ENCODE results near the gene MOCS1.

Gene MOCS1

DNA sequence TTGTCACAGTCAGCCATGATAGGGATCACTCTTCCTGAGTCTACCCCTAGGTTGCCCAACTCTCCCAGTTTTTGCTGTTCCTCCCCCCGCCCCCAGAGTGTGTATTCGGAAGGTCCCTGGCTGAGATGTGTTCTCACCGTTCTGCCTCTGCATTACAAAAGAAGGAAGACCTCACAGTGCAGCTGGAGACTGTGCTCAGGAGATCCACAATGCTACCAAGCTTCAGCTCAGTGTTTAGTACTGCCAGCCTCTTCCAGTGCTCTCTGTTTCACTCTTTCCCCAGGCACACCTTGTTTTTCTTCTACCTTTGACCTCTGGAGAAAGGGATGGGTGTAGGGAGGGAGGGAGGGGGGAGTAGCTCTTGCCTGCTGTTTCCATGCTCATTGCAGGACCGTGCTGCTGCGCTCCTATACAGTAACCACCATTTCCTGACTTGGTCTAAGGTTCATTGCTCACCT, 13.4 kb upstream of the MOCS1 start:
- DNase-seq, result no peak

DNA sequence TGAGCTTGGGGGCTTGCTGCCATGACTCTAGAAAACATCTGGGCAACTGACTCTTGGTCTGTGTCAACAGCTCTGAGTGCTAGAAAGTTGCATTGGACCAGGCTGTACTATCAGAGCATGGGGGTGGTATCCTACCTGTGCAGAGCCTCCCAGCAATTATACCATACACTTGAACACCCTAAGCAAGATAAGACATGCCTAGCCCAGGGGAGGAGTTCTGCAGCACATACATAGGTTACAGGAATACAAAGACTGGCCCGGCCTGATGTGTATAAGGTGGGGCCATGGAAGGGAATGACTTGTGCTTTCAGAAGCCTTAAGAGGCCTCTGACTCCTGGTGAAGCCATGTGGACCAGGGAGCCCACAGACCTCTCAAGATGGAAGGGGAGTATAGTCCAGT, 11.4 kb upstream of the MOCS1 start:
- no peak for DNase-seq

DNA sequence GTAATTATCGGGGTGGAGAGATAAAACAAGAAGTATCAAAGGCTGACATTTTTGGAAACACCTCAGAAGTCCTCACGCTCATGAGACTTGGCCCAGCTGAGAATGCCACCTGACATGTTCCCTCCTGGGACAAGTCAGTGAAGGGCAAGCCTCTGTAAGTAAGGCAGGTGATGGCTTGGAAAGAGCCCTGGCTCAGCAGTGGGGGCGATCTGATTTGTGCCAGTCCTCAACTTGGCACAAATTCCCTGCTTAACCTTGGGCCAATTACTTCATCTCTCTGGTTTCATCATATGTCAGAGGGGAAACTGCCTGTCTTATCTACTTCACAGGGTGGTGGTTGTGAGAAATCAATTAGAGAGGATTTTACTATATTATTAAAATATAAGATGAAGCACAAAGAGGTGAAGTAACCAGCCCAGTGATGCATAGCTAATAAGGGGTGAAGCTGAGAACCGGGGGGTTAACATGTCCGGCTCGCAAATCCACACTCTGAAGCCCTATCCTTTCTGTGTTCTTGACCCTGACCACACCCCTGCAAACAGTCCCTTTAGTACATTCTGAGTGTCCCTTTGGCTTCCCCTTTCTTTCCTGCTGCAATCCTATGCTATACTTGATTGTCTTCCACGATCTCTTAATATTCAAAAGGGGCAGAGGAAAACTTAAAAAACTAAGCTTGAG, 8.8 kb upstream of the MOCS1 start:
- no peak for DNase-seq

DNA sequence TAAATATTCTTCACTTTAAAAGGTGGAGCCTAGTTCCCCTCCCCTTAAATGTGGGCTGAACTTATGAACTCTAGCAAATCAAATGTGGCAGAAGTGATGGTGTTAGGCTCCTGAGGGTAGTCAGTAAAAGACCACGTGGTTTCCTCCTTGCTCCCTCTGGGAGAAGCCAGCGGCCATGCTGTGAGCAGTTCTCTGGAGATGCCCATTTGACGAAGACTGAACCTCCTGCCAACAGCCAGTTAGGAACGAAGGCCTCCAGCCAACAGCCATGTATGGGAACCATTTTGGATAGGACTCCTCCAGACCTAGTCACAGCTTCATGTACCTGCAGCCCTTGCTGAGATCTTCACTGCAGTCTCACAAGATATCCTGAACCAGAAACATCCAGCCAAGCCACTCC, 7.6 kb upstream of the MOCS1 start:
- DNase-seq, result no peak

DNA sequence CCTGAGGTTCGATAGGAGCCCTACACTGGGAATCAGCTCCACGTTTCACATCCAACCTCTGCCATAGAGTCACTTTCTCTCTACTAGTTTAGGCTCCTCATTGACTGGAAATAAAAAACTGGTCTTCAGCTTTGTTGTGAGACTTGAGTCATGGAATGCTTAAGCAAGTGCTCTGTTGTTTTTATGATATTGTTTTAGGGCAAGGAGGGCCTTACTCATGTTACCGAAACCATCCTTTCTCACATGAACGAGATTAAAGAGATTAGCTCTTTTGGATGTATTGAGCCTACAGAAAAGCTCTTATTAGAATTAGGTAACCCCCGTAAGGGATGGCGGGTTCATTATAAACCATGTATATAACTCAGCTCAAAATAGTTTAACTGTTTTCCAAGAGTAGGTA, 6.9 kb upstream of the MOCS1 start:
- DNase-seq, result no peak

DNA sequence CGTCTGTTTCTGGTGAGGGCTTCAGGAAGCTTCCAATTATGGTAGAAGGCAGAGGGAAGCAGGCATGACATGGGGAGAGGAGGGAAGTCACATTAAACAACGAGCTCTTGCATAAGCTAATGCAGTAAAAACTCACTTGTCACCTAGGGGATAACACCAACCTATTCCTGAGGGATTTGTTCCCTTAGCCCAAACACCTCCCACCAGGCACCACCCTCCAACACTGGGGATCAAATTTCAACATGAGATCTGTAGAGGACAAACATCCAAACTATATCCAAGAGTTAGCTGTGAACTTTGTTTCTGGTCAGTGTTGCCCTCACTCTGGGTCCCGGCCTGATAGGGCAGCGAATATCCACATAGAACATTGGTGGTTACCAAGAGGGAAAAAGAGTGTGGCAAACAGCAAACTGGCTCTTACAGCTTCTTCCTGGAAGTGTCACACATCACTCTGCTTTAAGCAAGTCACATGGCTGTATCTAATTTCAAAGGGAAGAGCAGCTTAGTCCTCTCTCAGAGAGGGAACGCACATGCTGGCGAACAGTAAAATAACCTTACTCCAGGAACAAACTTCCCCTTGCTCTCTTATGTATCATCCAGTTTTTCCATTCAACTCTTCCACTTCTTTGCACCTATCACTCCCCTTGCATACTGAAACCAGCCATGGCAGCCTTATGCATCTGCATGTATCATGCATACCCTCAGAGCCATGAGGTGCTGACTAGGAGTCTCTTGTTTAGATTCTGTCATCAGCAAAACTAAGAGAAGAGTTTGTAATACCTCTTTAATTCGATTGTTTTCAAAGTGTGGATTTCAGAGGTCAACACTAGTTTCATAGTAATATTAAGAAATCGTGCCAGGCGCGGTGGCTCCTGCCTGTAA, 4.8 kb upstream of the MOCS1 start:
- DNase-seq, result no peak

DNA sequence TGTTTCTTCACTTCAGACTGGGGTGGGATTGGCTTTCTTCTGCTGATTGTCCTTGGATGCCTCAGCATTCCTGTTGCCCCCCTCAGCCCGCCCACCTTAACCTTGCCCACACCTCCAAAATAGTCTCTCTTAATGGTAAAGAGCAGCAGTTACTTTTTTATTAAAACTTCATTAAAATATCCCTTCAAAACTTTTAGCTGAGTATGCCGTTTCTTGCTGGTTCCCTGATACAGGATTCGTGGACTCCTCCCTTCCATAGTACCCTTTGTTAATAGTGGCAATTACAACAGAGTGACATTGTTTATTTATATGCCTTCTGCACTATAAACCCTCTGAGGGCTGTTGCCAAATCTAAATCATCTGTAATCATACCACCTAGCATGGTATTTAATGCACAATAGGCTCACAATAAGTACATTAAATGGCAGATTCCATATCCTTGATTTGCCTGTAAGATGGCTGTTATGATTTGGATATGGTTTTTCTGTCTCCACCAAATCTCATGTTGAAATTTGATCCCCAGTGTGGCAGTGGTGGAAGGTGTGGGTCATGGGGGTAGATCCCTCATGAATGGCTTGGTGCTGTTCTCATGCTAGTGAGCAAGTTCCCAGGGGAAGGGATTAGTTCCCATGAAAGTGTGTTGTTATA, 3.5 kb upstream of the MOCS1 start:
- DNase-seq, result no peak

DNA sequence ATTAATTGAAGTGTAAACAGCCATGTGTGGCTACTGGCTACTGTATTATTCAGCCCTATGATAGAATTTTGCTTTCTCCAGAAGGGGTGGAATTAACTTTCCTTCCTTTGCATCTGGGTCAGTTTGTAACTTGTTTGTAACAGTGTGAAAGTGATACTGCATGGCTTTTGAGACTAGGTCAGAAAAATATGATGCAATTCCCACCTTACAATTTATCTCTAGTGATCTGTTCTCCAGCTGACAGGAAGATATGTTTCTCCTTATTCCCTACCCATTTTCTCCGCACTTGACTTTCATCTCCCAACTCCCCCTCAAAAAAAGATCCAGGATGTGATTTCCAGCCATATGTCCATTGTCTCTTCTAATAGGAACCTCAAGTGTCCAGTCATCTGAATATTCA, 2.6 kb upstream of the MOCS1 start:
- no peak for DNase-seq

DNA sequence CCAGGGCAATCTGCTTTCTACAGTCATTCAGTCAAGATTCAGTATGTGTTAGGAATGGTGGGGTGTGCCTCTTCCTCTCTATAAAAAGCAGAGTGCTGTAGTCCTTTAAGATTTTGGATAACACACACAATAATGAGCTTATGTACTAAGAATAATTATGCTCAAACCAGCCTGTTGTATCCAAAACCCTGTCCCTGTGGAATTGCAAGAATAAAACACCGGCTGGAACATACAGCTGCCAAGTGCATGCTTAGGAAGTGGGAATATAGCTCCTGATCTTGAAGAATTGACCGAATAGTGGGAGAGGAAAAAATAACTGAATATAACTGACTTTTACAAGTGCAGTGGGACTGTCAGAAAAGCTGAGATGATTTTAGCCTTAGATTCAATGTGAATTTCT, 979 bp upstream of the MOCS1 start:
- DNase-seq, result no peak

DNA sequence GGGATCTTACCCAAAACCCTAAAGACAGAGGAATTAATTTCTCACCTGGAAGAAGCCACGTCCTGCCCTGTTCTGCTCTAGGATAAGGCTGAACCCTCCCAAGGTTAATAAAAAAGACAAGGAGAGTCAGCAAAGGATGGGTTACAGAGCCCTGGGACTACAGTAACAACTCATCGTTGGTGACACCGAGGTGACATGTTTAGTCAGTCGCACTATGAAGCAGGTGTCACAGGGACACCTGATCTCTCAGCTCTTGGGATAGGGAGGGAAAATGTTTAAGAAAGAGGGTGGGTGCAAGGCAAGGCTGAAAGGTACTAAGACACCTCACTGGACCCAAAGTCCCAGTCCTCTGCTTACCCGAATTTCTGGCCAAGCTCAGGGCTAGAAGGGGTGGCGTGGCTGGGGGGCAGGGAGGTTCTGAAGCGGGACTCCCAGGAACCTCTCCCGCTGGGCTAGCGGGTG, 562 bp downstream of the MOCS1 start:
- no peak for DNase-seq

DNA sequence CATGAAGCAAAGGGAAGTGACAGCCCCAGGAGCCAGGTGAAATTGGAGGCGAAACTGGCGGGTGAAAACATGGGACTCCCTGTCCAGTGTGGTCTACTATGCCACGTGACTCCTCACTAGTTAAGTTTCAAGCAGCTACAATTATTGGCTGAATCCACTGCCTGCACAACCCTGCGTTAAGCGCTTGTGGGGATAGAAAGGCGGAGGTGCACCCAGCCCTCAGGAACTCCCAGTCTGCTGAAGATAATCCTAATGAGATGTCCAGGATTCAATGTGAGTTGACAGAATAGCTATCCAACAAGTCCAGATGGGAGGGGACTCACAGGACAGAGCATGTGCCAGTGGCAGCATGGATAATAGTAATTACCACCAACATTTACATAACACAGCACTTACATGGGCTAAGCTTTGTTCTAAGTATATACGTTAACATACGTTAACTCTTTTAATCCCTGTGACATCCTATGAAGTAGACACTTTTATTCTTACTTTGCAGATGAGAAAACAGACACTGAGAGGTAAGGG, 1.8 kb downstream of the MOCS1 start:
- DNase-seq, result no peak

DNA sequence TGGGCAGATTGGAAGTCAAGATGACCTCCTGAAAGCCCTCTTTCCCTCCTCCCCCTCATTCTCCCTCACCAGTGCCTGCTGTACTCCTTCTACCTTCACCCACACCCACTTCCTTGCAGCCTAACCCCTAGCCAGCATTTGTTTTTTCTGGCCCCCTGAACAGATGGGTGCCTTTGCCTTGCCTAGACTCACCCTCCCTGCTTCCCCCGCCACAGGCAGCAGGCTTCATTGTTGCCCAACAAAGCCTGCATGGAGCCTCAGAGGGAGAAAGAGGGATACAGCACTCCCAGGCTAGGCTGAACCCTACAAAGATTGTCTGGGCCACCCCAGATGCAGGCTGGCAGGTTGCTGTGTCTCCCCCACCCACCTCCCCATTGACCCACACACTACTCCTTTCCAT, 2.7 kb downstream of the MOCS1 start:
- DNase-seq, result no peak

DNA sequence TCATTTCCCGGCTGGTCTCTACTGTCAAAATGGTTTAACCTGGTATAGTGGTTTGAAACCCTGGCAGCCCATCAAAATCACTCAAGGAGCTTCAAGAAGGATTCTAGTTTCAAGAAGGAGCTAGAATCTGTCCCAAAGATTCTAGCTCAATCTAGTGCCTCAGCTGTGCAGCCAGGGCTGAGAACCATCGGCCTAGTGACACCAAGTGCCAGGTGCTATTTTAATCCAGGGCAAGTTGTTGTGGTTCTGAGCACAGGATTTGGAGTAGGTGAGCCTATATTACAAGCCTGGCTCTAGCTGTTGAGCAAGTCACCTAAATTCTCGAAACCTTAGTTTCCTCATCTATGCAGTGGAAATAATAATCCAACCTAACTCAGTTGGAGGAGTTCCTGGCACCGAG, 3.7 kb downstream of the MOCS1 start:
- DNase-seq, result no peak

DNA sequence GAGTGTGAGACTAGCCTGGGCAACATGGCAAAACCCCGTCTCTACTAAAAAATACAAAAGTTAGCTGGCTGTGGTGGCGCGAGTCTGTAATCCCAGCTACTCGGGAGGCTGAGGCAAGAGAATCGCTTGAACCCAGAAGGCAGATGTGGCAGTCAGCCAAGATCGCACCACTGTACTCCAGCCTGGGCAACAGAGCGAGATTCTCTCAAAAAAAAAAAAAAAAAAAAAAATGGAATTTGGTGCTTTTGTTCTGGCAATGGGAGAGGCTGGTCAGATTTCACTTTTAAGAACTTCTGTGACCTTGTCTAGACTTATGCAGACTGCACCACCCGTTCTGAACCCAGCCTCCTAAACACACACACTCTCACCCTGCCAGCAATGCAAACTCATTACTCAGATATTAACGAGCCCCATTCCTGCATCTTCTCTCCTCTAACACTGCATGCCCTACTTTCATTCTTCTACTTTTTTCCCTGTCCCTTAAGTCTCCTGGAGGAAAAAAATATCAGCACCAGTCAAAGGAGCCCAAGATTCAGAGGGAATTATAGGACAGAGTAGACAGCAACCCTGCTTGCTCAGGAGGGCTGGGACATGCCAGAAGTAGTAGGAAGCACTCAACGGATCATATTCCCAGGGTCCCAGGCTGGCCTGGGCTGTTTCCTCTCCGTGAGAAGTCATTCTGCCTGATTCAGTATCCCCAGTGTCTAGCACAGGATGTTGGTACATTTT, 4.4 kb downstream of the MOCS1 start:
- no peak for DNase-seq

DNA sequence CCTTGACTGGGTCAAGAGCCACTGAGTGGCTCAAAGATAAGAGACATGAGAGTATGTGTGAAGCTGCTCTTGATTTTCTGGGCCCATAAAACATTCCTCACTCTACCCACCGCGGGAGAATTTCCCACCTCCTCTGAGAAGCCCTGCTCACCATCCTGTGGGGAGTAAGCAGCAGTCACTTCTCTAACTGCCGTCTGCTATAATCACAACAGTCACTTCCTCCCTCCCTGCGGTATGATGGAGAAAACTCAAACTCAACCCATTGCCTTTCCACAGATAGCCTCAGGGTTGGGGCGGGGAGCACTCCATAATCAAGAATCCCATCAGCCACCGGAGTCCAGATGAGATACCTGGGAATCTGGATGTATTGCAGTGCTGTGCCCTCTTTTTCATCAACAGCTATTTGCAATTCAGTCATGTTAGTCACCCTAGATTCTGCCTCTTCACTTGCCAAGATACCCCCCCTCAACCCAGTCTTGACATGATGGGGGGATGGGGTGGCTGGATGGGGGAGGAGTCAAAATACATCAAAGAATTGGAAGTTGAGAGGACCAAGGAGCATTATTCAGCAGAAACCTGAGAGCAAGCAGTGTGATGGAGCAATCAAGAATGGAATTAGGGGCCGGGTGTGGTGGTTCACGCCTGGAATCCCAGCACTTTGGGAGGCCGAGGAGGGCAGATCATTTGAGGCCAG, 5.1 kb downstream of the MOCS1 start:
- DNase-seq, result no peak

DNA sequence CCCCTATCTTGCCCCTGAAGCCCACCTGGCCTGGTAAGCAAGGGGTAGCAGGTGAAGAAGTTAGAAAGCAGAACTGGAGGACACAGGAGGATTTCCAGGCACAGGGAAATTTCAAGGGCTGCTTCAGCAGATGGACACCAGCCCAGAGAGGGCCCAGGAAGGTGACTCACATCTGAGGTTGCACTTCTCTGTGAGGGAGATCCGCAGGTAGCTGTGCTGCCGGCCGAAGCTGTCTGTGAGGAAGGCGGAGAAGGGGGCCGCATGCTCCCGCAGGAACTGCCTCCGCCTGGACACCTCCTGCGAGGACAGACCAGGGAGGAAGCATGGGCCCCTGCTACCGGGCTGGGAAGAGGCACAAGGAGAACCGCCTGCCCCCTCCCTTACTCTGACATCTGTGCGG, 7.1 kb downstream of the MOCS1 start:
- DNase-seq, result no peak

DNA sequence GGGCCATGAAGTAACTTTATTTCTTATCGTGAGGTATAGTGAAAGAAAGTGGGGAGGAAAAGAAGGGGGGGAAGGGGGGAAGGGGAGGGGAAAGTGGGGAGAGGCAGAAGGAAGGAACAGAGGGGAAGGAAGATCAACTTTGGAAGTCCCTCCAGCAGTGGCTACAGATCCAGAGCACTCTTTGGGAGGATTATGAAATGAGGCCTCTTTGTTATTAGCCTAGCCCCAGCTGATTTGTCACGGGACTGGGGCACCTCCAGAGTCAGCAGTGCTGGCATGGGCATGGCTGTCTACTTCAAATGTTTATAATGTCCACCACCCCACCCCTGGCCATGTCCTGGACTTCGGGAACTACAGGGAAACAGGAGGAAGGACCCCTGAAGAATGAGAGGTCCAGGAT, 7.6 kb downstream of the MOCS1 start:
- DNase-seq, result no peak

DNA sequence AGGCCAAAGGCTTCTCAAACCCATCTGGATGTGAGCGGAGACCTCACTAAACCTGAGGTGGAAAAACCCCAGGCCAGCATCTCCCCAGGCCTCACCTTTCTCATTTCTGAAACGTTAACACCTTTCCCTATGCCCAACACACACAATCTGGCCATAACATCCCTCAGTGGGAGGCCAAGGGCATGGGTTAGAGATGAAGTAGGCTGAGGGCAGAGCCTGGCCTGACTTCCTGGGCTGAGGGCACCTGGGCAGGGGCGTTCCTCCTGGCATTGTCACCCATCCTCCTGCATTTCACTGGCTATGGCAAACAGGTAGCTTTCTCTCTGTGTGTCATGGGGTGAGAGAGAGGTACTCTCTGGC, 8.4 kb downstream of the MOCS1 start:
- DNase-seq, result no peak

DNA sequence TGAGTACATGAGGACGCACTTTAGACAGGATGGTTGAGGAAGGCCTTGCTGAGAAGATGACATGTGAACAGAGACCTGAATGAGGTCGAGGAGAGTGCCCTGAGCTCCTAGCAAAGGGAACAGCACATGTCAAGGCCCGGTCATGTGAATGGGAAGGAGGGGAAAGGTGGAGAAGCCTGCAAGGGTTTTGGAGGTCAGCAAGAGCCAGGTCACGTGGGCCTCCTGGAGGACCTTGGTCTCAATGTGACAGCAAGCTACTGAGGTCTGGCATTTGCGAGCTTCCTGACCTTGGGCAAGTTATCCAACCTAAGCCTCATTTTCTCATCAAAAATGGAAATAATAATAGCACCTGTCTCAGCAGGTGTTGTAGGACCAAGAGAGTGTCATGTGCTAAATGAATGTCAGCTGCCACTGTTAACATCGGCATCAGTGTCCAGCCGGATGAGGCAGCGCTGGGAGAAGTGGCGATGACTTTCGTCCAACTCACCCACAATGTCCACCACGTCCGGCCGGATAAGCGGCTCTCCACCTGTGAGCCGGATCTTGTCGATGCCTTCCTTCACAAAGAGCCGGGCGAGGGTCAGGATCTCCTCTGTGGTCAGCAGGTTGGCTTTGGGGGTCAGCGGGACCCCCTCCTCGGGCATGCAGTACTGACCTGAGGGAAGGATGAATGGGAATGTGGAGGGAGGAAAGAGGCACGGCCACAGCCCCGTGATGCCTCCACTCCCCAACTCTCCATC, 8.9 kb downstream of the MOCS1 start:
- no peak for DNase-seq

DNA sequence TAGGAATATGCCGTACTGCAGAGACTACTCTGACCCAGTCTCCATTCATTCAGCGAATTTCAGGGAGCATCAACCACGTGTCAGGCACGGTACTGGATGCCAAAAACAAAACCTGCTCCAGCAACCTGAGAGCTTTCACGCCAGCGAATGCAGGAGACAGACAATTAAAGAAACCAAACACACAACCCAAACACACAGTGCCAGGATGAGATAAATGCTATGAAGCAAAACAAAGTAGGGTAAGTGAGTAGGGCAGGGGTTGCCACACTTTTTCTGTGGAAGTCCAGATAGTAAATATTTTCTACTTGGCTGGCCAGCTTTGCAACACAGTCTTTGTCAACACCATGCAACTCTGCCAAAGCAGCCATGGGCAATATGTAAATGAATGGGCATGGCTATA, 10.0 kb downstream of the MOCS1 start:
- no peak for DNase-seq

DNA sequence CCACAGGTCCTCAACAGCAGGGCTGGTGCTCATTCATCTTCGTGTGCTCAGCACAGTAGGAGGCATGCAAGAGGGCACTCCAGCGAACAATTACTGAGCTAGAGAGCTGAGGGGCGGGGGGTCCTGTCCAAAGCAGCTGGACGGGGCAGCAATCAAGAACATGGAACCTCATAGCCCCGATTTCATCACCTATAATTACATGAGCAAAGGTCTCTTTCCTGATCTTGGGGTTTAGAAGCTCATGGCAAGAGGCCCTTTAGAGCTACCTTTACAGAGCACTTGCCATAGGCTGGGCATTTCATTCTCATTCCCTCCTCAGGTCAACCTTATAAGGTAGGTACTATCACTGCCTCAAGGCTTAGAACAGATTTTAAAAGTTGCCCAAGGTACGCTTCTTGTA, 10.4 kb downstream of the MOCS1 start:
- no peak for DNase-seq

DNA sequence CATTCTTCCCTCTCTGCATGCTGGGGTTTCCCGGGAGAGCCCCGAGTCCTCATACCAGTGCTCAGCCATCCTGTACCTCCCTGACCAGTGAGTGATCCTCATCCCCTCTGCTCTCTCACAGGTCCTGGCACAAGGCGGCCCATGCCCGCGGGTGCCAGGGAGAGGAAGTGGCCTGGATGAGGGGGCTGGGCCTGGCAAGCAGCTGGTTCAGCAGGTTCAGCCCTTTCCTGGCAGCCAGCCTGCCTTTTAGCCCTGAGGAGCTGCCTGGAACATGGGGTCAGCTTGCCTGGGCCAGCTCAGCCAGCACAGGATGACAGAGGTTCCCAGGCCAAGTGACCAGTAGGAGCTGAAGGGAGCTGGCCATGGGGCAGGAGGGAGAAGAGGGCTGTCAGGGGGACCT, 10.9 kb downstream of the MOCS1 start:
- no peak for DNase-seq
